Lower leg skin (tissue), 4 donors: ENCODE measurements around the gene SLC16A13. TPM values are rescaled to one million over a fixed set of nuclear protein-coding genes. Genes with fewer than 3 reads are reported as not detected.

ENCODE experiments used
- DNase-seq, 2 donors: peaks; one replicate each; pipeline ENCODE4 v3.0.0-alpha.2; 2019; ENCODE audit warnings: low spot score in 2 of 2
- H3K4me3 ChIP-seq: fragments of 200-600 bp; sonication (generic); 2 replicates; pipeline ENCODE4 v1.5.1; 2017; ENCODE audit warnings: mild to moderate bottlenecking, low read depth; ENCODE audit not compliant: poor library complexity, severe bottlenecking
- POLR2A ChIP-seq, 2 donors: fragments of 450-650 bp; IDR thresholded peaks; one replicate each; pipeline ENCODE4 v1.6.1; 2016 to 2017; ENCODE audit warnings: antibody characterized with exemption in 2 of 2, mild to moderate bottlenecking in 1 of 2, moderate library complexity in 1 of 2
- WGBS, 2 donors: methylation state at CpG; one replicate each; pipeline ENCODE4 v1.1.5; 2018; 5-methylcytosine and 5-hydroxymethylcytosine counted together
- intact Hi-C: fragments of 100-400 bp; cut with DNase I; formaldehyde crosslinking; loops from one replicate; pipeline ENCODE4 v1.15.0; 2023; ENCODE audit warnings: low total_unique reads
- total RNA-seq, 4 donors: library from RNA; depleted of rRNA; stranded (reverse); fragments of >200 nt; gene quantifications; one replicate each; pipeline ENCODE4 v1.1.0, GENCODE V29; 2016
- TF ChIP-seq, protein P1 (sequence below), 3 donors: fragments of 450-650 bp; IDR thresholded peaks; one replicate each; pipeline ENCODE4 v1.5.1; 2016; ENCODE audit warnings: antibody characterized with exemption in 3 of 3, mild to moderate bottlenecking in 3 of 3, moderate library complexity in 2 of 3

Gene SLC16A13
- total RNA-seq, 4 donors from 2014 or later: 1.0 to 5.2 (median 2.6) TPM

DNA sequence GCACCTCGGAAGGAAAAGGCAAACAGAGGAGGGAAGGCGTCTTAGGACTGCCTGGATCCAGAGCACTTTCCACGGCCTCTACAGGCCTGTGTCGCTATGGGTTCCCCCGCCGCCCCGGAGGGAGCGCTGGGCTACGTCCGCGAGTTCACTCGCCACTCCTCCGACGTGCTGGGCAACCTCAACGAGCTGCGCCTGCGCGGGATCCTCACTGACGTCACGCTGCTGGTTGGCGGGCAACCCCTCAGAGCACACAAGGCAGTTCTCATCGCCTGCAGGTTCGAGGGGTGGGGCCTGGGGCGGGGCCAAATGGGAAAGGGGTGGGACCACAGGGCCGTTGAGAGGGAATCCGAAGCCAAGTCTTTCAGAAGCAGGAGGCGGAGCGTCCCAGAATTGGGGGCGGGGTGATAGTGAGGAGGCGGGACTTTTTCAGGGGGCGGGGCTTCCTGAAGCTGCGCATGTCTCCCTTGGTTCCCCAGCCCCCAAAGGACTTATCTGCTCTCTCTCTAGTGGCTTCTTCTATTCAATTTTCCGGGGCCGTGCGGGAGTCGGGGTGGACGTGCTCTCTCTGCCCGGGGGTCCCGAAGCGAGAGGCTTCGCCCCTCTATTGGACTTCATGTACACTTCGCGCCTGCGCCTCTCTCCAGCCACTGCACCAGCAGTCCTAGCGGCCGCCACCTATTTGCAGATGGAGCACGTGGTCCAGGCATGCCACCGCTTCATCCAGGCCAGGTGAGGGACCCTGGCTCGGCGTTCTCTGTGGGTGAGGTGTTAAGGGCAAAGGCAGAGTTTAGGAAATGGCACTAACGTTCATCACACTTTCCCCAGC, 12.0 kb upstream of the SLC16A13 start:
- DNase-seq: peak; percentile 93 to 99
- H3K4me3 ChIP-seq: no peak overlapping the region
- intact Hi-C loops: no loop called here
- WGBS, 2 donors: 33 to 38% methylated on average over 42 to 51 of the region's 51 CpGs
- TF ChIP-seq, protein P1, sequence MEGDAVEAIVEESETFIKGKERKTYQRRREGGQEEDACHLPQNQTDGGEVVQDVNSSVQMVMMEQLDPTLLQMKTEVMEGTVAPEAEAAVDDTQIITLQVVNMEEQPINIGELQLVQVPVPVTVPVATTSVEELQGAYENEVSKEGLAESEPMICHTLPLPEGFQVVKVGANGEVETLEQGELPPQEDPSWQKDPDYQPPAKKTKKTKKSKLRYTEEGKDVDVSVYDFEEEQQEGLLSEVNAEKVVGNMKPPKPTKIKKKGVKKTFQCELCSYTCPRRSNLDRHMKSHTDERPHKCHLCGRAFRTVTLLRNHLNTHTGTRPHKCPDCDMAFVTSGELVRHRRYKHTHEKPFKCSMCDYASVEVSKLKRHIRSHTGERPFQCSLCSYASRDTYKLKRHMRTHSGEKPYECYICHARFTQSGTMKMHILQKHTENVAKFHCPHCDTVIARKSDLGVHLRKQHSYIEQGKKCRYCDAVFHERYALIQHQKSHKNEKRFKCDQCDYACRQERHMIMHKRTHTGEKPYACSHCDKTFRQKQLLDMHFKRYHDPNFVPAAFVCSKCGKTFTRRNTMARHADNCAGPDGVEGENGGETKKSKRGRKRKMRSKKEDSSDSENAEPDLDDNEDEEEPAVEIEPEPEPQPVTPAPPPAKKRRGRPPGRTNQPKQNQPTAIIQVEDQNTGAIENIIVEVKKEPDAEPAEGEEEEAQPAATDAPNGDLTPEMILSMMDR (IDR thresholded peaks at IDR 0.05): no peak
- peak in 1 of 2 donors; percentile 57 for TF ChIP-seq POLR2A (IDR thresholded peaks at IDR 0.05)

DNA sequence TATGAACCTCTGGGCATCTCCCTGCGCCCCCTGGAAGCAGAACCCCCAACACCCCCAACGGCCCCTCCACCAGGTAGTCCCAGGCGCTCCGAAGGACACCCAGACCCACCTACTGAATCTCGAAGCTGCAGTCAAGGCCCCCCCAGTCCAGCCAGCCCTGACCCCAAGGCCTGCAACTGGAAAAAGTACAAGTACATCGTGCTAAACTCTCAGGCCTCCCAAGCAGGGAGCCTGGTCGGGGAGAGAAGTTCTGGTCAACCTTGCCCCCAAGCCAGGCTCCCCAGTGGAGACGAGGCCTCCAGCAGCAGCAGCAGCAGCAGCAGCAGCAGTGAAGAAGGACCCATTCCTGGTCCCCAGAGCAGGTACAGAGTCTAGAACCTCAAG, 11.4 kb upstream of the SLC16A13 start:
- DNase-seq: peak in 1 of 2 donors; percentile 28
- no peak overlapping the region for H3K4me3 ChIP-seq
- TF ChIP-seq, protein P1 (IDR thresholded peaks at IDR 0.05): no peak
- TF ChIP-seq POLR2A (IDR thresholded peaks at IDR 0.05): no peak
- intact Hi-C loops: no loop called here
- 66 to 71% methylated on average over 8 of the region's 8 CpGs for WGBS, 2 donors

DNA sequence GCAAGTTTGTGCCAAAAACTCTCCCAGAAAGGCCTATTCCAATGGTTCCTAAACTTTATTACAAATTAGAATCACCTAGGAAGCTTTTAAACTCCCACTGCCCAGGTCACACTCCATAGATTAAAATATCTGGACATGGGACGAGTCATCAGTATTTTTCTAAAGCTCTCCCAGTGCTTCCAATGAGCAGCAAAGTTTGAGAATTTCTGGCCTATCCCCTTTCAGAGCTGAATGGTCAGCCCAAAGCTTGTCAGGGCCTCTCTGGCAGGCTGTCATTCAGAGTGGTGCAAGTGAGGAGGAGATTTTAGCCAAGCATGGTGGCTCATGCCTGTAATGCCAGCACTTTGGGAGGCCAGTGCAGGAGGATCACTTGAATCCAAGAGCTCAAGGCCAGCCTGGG, 10.6 kb upstream of the SLC16A13 start:
- WGBS, 2 donors: 88 to 89% methylated on average over 1 of the region's 1 CpG
- no peak overlapping the region for H3K4me3 ChIP-seq
- TF ChIP-seq, protein P1 (IDR thresholded peaks at IDR 0.05): no peak
- TF ChIP-seq POLR2A (IDR thresholded peaks at IDR 0.05): no peak
- intact Hi-C loops: no loop called here
- DNase-seq: no peak

DNA sequence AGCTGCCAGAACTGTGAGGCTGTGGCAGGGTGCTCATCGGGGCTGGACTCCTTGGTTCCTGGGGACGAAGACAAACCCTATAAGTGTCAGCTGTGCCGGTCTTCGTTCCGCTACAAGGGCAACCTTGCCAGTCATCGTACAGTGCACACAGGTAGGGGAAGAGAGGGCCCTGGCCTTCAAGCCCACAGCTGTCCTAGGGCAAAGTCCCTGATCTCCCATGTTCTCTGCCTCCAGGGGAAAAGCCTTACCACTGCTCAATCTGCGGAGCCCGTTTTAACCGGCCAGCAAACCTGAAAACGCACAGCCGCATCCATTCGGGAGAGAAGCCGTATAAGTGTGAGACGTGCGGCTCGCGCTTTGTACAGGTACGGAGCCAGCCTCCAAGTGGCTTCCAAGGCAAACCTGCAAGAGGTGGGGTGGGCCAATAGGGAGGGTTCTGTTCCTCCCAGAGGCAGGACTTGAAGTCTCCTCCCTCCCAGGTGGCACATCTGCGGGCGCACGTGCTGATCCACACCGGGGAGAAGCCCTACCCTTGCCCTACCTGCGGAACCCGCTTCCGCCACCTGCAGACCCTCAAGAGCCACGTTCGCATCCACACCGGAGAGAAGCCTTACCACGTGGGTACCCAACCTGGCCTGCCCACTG, 9.2 kb upstream of the SLC16A13 start:
- TF ChIP-seq, protein P1 (IDR thresholded peaks at IDR 0.05): no peak
- no peak for TF ChIP-seq POLR2A (IDR thresholded peaks at IDR 0.05)
- no peak for DNase-seq
- WGBS, 2 donors: 87 to 88% methylated on average over 29 of the region's 29 CpGs
- H3K4me3 ChIP-seq: no peak overlapping the region
- intact Hi-C loops: no loop called here

DNA sequence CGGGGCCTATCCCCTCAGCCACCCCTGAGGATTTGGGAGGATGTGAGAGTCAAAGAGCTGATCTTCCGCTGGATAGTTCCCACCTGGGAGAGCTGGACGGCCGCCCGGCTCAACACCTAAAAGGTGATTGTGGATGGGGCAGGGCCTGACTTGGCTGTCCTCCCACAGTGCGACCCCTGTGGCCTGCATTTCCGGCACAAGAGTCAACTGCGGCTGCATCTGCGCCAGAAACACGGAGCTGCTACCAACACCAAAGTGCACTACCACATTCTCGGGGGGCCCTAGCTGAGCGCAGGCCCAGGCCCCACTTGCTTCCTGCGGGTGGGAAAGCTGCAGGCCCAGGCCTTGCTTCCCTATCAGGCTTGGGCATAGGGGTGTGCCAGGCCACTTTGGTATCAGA, 8.5 kb upstream of the SLC16A13 start:
- no peak for DNase-seq
- intact Hi-C loops: no loop called here
- H3K4me3 ChIP-seq: no peak overlapping the region
- WGBS, 2 donors: 72 to 94% methylated on average over 10 to 13 of the region's 13 CpGs
- TF ChIP-seq, protein P1 (IDR thresholded peaks at IDR 0.05): no peak
- TF ChIP-seq POLR2A (IDR thresholded peaks at IDR 0.05): no peak
